NCI-H774 (cell line): ENCODE results near the gene LPCAT2.
"Not testable (repeated sequence)": the region's sequence is repeated elsewhere in the genome, so short reads cannot be mapped to it uniquely, and the experiment has no call there.

ENCODE experiments used
- DNase-seq: peaks from one replicate; lab custom pipeline; 2025; lab: John Stamatoyannopoulos, UW

Gene LPCAT2

DNA sequence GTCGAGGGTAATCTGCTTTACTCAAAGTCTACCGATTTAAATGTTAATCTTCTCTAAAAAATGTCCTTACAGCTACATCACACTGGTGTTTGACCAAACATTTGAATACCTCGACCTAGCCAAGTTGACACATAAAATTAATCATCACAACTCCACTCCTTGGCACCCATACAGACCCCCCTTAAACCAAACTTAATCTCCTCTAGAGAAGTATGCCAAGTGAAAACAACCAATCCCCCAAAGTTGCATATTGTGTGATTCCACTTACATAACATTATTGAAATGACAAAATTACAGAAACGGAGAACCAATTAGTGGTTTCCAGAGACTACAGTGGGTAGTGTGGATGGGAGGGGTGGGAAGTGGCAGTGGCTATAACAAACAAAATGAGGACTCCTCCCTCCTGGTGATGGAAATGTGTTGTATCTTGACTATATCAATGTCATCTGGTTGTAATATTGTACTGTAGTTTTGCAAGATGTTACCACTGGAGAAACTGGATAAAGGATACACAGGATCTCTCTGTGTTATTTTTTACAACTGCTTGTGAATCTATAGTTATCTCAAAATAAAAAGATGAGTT lies 97.0 kb downstream of the LPCAT2 start:
- no peak for DNase-seq

GRCh38 chr16:55613613-55614335 lies 104.9 kb downstream of the LPCAT2 start:
- DNase-seq: no peak

GRCh38 chr16:55615071-55615470 lies 106.2 kb downstream of the LPCAT2 start:
- DNase-seq: no peak

GRCh38 chr16:55615670-55616069 lies 106.8 kb downstream of the LPCAT2 start:
- not testable (repeated sequence) for DNase-seq

- DNase-seq: no peak
These were observed 112.9 kb downstream of the LPCAT2 start for GRCh38 chr16:55621771-55622170.

- no peak for DNase-seq
These were observed 113.4 kb downstream of the LPCAT2 start for GRCh38 chr16:55622272-55622671.

GRCh38 chr16:55622930-55623561 lies 114.2 kb downstream of the LPCAT2 start:
- no peak for DNase-seq

DNA sequence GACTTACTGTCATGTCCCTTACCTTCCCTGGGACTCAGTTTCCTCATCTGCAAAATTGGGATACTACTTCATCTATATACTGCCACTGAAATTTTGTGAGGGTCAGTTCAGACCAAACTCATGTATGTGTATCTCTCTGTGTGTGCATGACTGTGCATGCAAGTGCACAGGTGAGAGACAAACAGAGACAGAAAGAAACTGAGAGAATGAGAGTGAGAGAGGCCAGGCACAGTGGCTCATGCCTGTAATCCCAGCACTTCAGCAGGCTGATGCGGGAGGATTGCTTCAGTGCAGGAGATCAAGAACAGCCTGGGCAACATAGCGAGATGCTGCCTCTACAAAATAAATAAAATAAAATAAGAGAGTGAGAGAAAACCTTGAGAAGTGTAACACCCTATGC lies 114.8 kb downstream of the LPCAT2 start:
- no peak for DNase-seq

GRCh38 chr16:55624696-55625095 lies 115.8 kb downstream of the LPCAT2 start:
- no peak for DNase-seq

DNA sequence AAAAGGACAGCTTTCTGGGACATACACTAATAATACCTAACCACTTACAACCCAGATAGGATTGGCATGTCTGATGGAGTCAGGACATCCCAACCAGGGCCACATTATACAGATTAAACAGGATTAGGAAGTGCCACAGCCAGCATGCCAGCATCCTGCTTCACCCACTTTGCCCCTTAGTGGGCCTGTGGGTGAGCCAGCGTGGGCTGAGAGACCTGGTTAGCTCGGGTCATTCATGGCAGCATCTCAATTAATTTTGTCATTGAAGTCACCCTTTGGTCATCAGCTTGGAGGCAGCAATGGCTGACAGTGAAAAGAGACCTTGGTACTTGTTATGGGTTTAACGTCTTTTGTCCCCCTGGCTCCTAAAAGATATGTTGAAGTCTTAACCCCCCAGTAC lies 117.0 kb downstream of the LPCAT2 start:
- DNase-seq: no peak

GRCh38 chr16:55628306-55628968 lies 119.6 kb downstream of the LPCAT2 start:
- DNase-seq: no peak

- DNase-seq: no peak
These were observed 121.9 kb downstream of the LPCAT2 start for GRCh38 chr16:55630774-55631173.

DNA sequence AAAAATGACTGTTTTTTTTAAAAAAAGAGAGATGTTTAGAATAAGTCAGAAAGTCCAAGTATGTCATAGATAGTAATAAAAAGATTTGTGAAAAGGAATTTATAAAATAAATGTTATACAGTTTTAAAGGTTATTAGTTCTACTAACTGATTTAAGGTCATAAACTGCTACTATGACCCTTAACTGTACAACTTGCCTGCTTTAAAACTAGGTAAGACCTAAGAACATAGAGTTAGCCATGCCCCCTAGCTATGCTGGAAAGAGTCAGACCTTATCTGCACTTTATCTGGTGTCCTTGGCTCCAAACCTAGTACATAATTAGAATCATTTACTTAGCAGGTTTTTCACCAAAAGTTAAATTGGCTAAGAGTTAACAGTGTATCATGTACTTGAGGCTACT lies 123.4 kb downstream of the LPCAT2 start:
- no peak for DNase-seq

DNA sequence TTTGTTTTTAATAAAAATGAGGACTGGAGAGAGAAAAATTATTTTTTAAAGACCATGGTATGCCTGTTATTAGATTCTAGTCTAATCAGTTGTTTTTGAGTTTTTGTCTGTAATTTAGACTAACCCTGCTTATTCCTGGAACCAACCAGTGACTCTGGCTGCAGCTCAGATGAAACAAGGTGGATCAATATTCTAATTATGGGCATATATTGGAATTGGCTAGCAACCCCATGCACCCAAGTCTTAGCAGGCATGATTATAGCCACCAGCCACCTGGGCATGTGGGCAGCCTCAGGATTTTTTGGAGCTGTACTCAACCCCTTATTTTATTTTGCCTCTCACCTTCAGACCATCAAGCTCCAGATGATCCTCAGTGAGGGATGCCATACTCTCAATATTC lies 125.3 kb downstream of the LPCAT2 start:
- no peak for DNase-seq
